Cardiac septum (tissue), 1 donor: ENCODE results near the gene NEK8. TPM values are rescaled to one million over a fixed set of nuclear protein-coding genes. Genes with fewer than 3 reads are reported as not detected.
"Not testable (repeated sequence)": the region's sequence is repeated elsewhere in the genome, so short reads cannot be mapped to it uniquely, and the experiment has no call there.

Experiments
- DNase-seq: peaks from one replicate; pipeline ENCODE4 v3.0.0-alpha.2; 2020; ENCODE audit warnings: low spot score
- intact Hi-C: fragments of 100-400 bp; cut with DNase I; formaldehyde crosslinking; loops from one replicate; pipeline ENCODE4 v1.14.0; 2022
- total RNA-seq: library from RNA; stranded (reverse); fragmentation: NEBNext Ultra II Directional; extraction: Animal tissue kit (Norgen Biotek cat#: 25700); gene quantifications from one replicate; pipeline ENCODE4 v1.2.1, GENCODE V29; 2021
- donor health status: DM: no; HTN: no; CAD: no.

NEK8 gene
- total RNA-seq, 1 donor from 2014 or later: 0.78 TPM

DNA sequence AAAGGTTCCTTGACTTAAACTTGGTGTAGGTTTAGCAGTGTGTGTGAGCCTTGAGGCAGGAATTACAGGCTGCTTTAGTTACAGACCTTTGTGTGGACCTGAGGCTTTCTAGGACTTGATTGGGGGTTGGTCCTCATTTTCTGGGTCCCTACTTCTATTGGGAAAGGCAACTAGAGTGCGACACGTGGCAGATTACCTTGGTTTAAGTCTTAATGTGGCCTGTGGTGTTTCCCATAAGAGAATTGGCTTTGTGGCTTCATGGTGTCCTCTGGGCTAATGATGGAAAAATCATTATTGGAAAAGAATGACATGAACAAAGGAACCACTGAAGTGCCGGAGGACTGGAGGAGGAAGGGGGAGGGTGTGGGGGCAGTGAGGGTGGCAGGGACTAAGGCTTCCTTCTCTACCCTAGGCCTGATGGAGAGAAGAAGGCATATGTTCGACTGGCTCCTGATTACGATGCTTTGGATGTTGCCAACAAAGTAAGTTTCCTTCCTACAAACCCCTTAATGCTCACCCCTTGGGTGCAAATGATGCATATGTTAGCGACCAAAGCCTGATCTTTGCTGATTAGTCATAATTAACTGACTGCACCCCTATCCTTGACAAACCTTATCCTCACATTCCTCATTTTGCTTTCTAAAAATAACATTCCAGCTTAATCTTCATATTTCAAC lies 5.3 kb upstream of the NEK8 start:
- intact Hi-C loops: loop anchor here (10.0 kb wide), 1 partner anchor 392 kb away; no protein-coding TSS in a partner anchor

GRCh38 chr17:28723836-28724499 lies 4.6 kb upstream of the NEK8 start:
- DNase-seq: not testable (repeated sequence)
- intact Hi-C loops: loop anchor here (10.0 kb wide), 1 partner anchor 391 kb away; no protein-coding TSS in a partner anchor

More for the DNA sequence above, 5.3 kb upstream of the NEK8 start:
- DNase-seq: no peak

- intact Hi-C loops: loop anchor here (10.0 kb wide), 1 partner anchor 390 kb away; no protein-coding TSS in a partner anchor
- DNase-seq: no peak
Measured at GRCh38 chr17:28724500-28725165, 4.0 kb upstream of the NEK8 start.

GRCh38 chr17:28725166-28725659 lies 3.4 kb upstream of the NEK8 start:
- intact Hi-C loops: loop anchor here (10.0 kb wide), 1 partner anchor 390 kb away; no protein-coding TSS in a partner anchor
- no peak for DNase-seq

- no peak for DNase-seq
- intact Hi-C loops: loop anchor here (1.0 to 10.0 kb wide), 3 partner anchors 25 to 389 kb away; no protein-coding TSS in a partner anchor
Measured at GRCh38 chr17:28725660-28726225, 2.8 kb upstream of the NEK8 start.

DNA sequence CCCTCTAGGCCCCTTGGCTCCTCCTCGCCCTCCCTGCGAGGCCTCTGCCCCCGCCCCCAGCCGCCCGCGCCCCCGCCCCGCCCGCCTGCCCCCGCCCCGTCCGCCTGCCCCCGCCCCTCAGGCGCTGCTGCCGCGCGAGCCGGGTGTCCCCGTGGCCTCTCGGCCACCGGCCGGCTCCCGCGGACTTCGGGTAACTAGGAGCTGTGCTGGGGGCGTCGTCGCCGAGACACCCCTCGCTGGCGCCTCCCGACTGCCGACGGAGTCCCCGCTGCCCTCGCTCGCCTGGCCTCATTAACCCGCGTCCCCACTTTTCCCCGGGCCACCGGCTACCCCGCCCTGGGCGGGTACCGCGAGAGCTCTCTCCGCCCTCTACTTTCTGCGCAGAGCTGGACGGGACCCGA lies 2.4 kb upstream of the NEK8 start, which contains the start of gene TLCD1:
Gene TLCD1, minus strand, starts transcription at position 8 of the 401 bp plus-strand sequence. CDS start 136 bp downstream, outside the sequence.
- DNase-seq: no peak
- intact Hi-C loops: loop anchor here (1.0 to 10.0 kb wide), 3 partner anchors 24 to 389 kb away; no protein-coding TSS in a partner anchor

GRCh38 chr17:28726627-28727491 lies 1.7 kb upstream of the NEK8 start:
- peak; percentile 97 for DNase-seq
- intact Hi-C loops: loop anchor here (1.0 to 10.0 kb wide), 3 partner anchors 23 to 388 kb away; no protein-coding TSS in a partner anchor

DNA sequence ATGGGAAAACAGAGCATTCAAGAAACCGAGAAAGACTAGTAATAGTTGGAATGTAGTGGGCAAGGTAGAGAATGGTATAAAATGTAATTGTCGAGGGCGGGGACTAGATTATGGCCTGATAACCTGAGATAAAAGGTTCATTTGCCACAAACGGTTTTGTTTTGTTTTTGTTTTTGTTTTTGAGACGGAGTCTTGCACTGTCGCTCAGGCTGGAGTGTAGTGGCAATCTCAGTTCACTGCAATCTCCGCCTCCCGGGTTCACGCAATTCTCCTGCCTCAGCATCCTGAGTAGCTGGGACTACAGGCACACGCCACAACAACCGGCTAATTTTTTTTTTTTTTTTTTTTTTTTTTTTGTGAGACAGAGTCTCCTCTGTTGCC lies 1.4 kb downstream of the NEK8 start:
- DNase-seq: no peak
- intact Hi-C loops: loop anchor here (10.0 kb wide), 1 partner anchor 385 kb away; no protein-coding TSS in a partner anchor

GRCh38 chr17:28733346-28733745 lies 4.8 kb downstream of the NEK8 start:
- DNase-seq: no peak
- intact Hi-C loops: no loop called here

DNA sequence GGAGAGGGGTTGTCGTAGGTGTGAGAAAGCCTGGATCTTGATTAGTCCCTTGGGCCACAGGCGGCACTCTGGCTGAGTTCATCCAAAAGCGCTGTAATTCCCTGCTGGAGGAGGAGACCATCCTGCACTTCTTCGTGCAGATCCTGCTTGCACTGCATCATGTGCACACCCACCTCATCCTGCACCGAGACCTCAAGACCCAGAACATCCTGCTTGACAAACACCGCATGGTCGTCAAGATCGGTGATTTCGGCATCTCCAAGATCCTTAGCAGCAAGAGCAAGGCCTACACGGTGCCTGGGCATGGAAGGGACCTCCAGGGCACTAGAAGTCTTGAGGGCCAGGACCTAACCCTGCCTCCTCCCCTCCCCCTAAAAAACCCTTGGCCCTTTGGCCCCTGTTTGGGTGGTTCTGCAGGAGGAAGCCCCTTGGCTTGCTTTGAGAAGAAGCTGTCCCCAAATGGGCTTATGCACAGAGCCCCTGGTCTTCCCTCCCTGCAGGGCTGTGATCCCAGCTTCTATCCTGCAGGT lies 6.2 kb downstream of the NEK8 start:
- DNase-seq: no peak
- intact Hi-C loops: no loop called here

DNA sequence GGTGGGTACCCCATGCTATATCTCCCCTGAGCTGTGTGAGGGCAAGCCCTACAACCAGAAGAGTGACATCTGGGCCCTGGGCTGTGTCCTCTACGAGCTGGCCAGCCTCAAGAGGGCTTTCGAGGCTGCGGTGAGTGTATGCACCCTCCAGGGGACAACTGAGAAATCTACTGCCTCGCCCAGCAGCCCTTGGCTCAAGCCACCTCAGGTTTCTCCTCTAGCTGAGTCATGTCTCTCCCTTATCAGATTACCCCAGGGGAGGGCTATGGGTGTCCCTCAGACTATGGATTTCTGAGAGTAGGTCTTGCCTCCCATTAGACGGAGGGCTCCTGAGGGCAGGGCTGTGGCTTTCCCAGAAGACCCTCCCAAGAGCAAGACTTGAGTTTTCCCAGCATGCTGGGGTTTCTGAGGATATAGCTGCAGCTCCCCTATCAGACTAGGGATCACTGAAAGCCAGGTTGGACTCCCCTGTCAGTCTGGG lies 6.7 kb downstream of the NEK8 start:
- DNase-seq: no peak
- intact Hi-C loops: no loop called here

GRCh38 chr17:28735913-28736769 lies 7.6 kb downstream of the NEK8 start:
- DNase-seq, intact Hi-C loops: not testable (repeated sequence)

DNA sequence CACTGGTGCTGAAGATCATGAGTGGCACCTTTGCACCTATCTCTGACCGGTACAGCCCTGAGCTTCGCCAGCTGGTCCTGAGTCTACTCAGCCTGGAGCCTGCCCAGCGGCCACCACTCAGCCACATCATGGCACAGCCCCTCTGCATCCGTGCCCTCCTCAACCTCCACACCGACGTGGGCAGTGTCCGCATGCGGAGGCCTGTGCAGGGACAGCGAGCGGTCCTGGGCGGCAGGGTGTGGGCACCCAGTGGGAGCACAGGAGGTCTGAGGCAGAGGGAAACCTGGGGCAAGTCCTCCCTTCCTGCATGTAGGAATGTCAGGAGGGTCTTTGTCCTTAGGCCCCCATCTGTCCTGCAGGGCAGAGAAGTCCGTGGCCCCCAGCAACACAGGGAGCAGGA lies 8.7 kb downstream of the NEK8 start:
- intact Hi-C loops: no loop called here
- no peak for DNase-seq

DNA sequence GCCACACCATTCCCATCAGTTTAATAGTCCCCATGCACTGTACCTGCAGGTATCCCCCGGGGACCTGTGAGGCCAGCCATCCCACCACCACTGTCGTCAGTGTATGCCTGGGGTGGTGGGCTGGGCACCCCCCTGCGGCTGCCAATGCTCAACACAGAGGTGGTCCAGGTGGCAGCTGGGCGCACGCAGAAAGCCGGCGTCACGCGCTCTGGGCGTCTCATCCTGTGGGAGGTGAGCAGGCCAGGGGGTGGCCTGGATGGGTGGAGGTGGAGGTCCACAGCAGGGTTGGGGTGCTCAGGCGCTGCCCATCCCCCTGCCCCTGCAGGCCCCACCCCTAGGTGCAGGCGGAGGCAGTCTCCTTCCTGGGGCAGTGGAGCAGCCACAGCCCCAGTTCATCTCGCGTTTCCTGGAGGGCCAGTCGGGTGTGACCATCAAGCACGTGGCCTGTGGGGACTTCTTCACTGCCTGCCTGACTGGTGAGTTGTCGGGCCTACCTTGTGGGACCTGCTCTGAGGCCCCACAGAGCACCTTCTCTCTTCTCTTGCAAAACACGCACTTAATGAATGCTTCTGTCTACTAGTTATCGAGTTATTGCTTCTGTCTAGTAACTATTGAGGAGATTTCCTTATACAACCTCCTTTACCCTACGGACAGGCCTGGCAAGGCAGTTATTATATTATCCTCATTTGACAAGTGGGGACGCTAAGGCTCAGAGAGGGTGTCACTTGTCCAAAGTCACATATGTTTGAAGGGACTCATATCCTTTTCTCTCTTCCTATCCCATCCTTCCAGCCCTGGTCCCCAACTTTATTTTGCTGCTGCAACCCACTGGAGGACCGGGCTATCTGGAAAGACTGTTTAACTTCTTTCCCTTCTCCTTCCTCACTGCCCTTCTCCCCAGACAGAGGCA lies 9.4 kb downstream of the NEK8 start:
- intact Hi-C loops: no loop called here
- DNase-seq: no peak

GRCh38 chr17:28738680-28739384 lies 10.2 kb downstream of the NEK8 start:
- intact Hi-C loops: no loop called here
- no peak for DNase-seq
